ENCODE results near the gene HAUS6. TPM values are rescaled to one million over a fixed set of nuclear protein-coding genes. Genes with fewer than 3 reads are reported as not detected.

The HAUS6 gene
- total RNA-seq, 2 experiments from 2014 or later, result 40.1 to 40.8 TPM

Other genes with a start within 250 kb of the HAUS6 start
- gene SAXO1, start 69.7 kb downstream of the HAUS6 start, total RNA-seq, result under 1 TPM in 1 of 2 experiments, not detected in 1; 0.23 TPM
- gene RRAGA, start 53.5 kb downstream of the HAUS6 start, total RNA-seq, result 10 to 100 TPM; 64.2 to 66.7 TPM
- 10 to 100 TPM; 43.2 to 45.7 TPM for gene PLIN2, start 24.6 kb upstream of the HAUS6 start, total RNA-seq
- gene DENND4C, start 127.8 kb upstream of the HAUS6 start, total RNA-seq, result 10 to 100 TPM; 12.1 to 12.8 TPM

All from activated CD8-positive, alpha-beta memory T cell treated with anti-CD3 and anti-CD28 coated beads for 36 hours (primary cell).